SU-DHL-6 (cell line): Measurements from ENCODE around the gene S100A1.

Source experiments
- H2AFZ ChIP-seq: fragments of 200-600 bp; sonication (generic); 2 replicates; pipeline ENCODE4 v1.6.1; 2014; ENCODE audit warnings: low read depth, mild to moderate bottlenecking, moderate library complexity, mixed read lengths, antibody characterized with exemption, low read length; ENCODE audit not compliant: severe bottlenecking
- H3F3A ChIP-seq: fragments of 200-600 bp; shearing (Covaris generic); 2 replicates; pipeline ENCODE4 v1.6.0; 2016; ENCODE audit warnings: antibody characterized with exemption, mild to moderate bottlenecking; ENCODE audit not compliant: insufficient read depth
- H3K27ac ChIP-seq: fragments of 200-600 bp; sonication (generic); 2 replicates; pipeline ENCODE4 v1.5.1; 2016; ENCODE audit warnings: low read depth, mild to moderate bottlenecking, low read length, moderate library complexity, mixed read lengths
- H3K27me3 ChIP-seq: fragments of 200-600 bp; sonication (generic), shearing (Covaris generic); 2 replicates; pipeline ENCODE4 v1.6.0; 2014; ENCODE audit warnings: mild to moderate bottlenecking, low read length
- H3K36me3 ChIP-seq: fragments of 200-600 bp; sonication (generic); 2 replicates; pipeline ENCODE4 v1.6.1; 2014; ENCODE audit warnings: mild to moderate bottlenecking, low read length, mixed read lengths
- H3K4me2 ChIP-seq: fragments of 300-600, 200-600 bp; shearing (Covaris generic), sonication (generic); 2 replicates; pipeline ENCODE4 v1.6.0; 2014; ENCODE audit warnings: low read length, low read depth, mild to moderate bottlenecking; ENCODE audit not compliant: poor library complexity, severe bottlenecking
- H3K4me3 ChIP-seq: fragments of 200-600 bp; sonication (generic); 2 replicates; pipeline ENCODE4 v1.5.1; 2014; ENCODE audit warnings: antibody characterized with exemption, low read length, mild to moderate bottlenecking, mixed read lengths; ENCODE audit not compliant: insufficient read depth, poor library complexity, severe bottlenecking
- H3K79me2 ChIP-seq: fragments of 200-600 bp; sonication (generic); 2 replicates; pipeline ENCODE4 v1.6.1; 2014; ENCODE audit warnings: mild to moderate bottlenecking, low read length, moderate library complexity; ENCODE audit not compliant: insufficient read depth
- H3K9ac ChIP-seq: fragments of 200-600 bp; sonication (generic); 2 replicates; pipeline ENCODE4 v1.7.0; 2014; ENCODE audit warnings: mild to moderate bottlenecking, low read length
- H3K9me2 ChIP-seq: fragments of 200-600 bp; sonication (generic); replicated peaks from 2 replicates; pipeline ENCODE4 v1.6.1; 2014; ENCODE audit warnings: low read length; ENCODE audit not compliant: insufficient read depth
- H3K9me3 ChIP-seq: fragments of 200-600 bp; sonication (generic); 2 replicates; pipeline ENCODE4 v1.6.1; 2014; ENCODE audit warnings: low read length, mixed read lengths; ENCODE audit not compliant: insufficient read depth
- H4K20me1 ChIP-seq: fragments of 200-600 bp; sonication (generic); 2 replicates; pipeline ENCODE4 v1.6.1; 2014; ENCODE audit warnings: low read depth, mild to moderate bottlenecking, antibody characterized with exemption, low read length, moderate library complexity, mixed read lengths
- CTCF ChIP-seq: fragments of 200-600 bp; sonication (generic); IDR thresholded peaks from one replicate; pipeline ENCODE4 v1.5.1; 2017; ENCODE audit warnings: antibody characterized with exemption, mild to moderate bottlenecking, low read length, moderate library complexity; ENCODE audit not compliant: insufficient read depth, poor library complexity, severe bottlenecking
- EZH2phosphoT487 ChIP-seq: fragments of 200-600 bp; sonication (generic), shearing (Covaris generic); conservative IDR thresholded peaks from 2 replicates; pipeline ENCODE4 v1.6.1; 2018; ENCODE audit warnings: mild to moderate bottlenecking, antibody characterized with exemption, low read length, moderate library complexity, mixed read lengths

S100A1 gene

DNA sequence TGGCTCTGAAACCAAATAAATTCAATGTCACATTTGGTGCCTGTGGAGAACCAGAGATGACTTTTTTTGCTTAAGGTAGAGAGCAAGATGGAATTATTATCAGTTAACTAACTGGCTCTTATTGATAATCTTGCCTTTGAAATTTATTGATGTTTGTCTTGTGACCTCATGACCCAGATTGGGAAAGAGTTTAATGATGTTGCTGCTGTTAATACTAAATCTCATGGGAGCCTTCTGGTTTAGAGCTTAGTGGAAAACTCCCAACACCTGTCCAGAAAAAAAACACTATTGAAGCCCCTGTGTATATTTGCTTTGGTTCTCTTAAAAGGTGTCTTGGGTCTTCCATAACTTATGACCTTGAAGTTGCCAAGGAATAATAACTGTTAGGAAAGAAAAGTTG is 15.6 kb downstream of the S100A1 start:
- H3K79me2 ChIP-seq, result no peaks in the 10 kb centered on the region
- H3K4me2 ChIP-seq, result no peak overlapping the region
- peaks cover 46% of the 10 kb centered on the region; the same call in 1 of the 2 replicates for H3K36me3 ChIP-seq
- H3K9ac ChIP-seq, result no peak overlapping the region
- H4K20me1 ChIP-seq, result no peaks in the 10 kb centered on the region
- no peak overlapping the region for H3K4me3 ChIP-seq
- TF ChIP-seq CTCF, result no peak
- TF ChIP-seq EZH2phosphoT487, result no peak
- no peaks in the 10 kb centered on the region for H3K9me3 ChIP-seq
- no peaks in the 10 kb centered on the region for H3K9me2 ChIP-seq
- H2AFZ ChIP-seq, result no peak overlapping the region
- H3K27me3 ChIP-seq, result no peaks in the 10 kb centered on the region
- no peak overlapping the region for H3K27ac ChIP-seq
- peaks cover 14% of the 10 kb centered on the region; the same call in 1 of the 2 replicates for H3F3A ChIP-seq

DNA sequence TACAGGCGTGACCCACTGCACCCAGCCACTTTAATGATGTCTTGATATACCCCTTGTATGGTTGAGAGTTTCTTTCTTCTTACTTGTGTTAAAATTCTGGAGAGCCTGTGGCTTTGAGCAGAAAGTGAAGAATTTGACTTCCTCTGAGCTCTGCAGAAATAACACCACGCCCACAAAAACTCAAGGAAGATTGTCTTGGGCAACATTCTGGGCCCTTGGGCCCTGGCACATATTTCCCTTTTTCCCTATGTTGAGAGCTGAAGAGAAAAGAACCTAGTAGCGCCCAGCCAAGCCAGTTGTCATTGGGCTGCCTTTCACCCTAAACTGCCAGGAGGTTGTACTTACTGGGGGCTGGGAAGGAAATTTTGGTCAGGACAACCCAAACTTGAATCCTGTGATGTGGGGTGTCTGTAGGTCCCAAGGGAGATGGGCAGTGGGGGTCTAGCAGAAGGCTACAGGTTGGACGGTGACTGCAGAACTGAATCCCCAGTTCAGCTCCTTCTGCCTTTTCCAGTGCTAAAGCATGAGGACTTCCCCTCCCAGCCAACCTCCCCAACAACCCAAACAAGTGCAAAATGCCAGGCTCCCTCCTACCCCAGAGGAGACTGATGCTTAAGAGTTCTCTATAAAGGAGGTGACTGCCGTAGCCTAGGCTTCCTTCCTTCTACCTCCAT is 18.6 kb downstream of the S100A1 start:
- Histone ChIP-seq H3K9ac (no peak overlapping the region), H3K4me2 (no peak overlapping the region), H2AFZ (no peak overlapping the region), H4K20me1 (no peaks in the 10 kb centered on the region), H3F3A (peaks cover 14% of the 10 kb centered on the region; the same call in 1 of the 2 replicates), H3K79me2 (no peaks in the 10 kb centered on the region), H3K27me3 (no peaks in the 10 kb centered on the region), H3K9me2 (no peaks in the 10 kb centered on the region), H3K36me3 (peaks cover 33% of the 10 kb centered on the region; the same call in 1 of the 2 replicates), H3K4me3 (no peak overlapping the region), H3K27ac (no peak overlapping the region), H3K9me3 (no peaks in the 10 kb centered on the region)
- TF ChIP-seq EZH2phosphoT487 (no peak), CTCF (no peak)

DNA sequence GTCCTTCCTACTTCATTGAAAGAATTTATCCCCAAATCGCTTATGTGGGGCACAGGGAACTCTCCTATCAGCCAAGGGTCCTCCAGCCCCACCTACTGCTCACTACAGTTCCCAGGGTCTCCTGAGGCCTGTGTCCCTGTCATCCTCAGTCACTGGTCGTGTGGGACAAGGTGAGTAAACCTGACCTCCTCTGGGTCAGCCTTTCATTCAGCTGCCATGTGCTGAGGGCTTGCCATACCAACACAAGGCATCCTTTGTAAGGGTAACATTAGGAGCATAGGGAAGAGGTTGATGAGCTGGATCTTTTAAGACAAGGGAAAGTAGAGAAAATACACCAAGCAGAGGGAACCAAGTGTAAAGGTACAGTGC is 19.1 kb downstream of the S100A1 start:
- no peak overlapping the region for H2AFZ ChIP-seq
- peaks cover 14% of the 10 kb centered on the region; the same call in 1 of the 2 replicates for H3F3A ChIP-seq
- H3K4me2 ChIP-seq, result no peak overlapping the region
- no peak overlapping the region for H3K9ac ChIP-seq
- no peaks in the 10 kb centered on the region for H3K79me2 ChIP-seq
- H3K4me3 ChIP-seq, result no peak overlapping the region
- H3K9me3 ChIP-seq, result no peaks in the 10 kb centered on the region
- no peaks in the 10 kb centered on the region for H4K20me1 ChIP-seq
- TF ChIP-seq CTCF, result no peak
- TF ChIP-seq EZH2phosphoT487, result no peak
- peaks cover 28% of the 10 kb centered on the region; the same call in 1 of the 2 replicates for H3K36me3 ChIP-seq
- H3K27me3 ChIP-seq, result no peaks in the 10 kb centered on the region
- no peaks in the 10 kb centered on the region for H3K9me2 ChIP-seq
- H3K27ac ChIP-seq, result no peak overlapping the region
